CD4-positive, alpha-beta T cell treated with Interferon alpha-2 for 1 hour (primary cell): ENCODE measurements around the gene ELOVL2.
"Not testable (repeated sequence)": the region's sequence is repeated elsewhere in the genome, so short reads cannot be mapped to it uniquely, and the experiment has no call there.

ENCODE experiments used
- DNase-seq, 2 donors: peaks; one replicate each; pipeline ENCODE4 v3.0.0-alpha.2; 2020 to 2022

Gene ELOVL2

DNA sequence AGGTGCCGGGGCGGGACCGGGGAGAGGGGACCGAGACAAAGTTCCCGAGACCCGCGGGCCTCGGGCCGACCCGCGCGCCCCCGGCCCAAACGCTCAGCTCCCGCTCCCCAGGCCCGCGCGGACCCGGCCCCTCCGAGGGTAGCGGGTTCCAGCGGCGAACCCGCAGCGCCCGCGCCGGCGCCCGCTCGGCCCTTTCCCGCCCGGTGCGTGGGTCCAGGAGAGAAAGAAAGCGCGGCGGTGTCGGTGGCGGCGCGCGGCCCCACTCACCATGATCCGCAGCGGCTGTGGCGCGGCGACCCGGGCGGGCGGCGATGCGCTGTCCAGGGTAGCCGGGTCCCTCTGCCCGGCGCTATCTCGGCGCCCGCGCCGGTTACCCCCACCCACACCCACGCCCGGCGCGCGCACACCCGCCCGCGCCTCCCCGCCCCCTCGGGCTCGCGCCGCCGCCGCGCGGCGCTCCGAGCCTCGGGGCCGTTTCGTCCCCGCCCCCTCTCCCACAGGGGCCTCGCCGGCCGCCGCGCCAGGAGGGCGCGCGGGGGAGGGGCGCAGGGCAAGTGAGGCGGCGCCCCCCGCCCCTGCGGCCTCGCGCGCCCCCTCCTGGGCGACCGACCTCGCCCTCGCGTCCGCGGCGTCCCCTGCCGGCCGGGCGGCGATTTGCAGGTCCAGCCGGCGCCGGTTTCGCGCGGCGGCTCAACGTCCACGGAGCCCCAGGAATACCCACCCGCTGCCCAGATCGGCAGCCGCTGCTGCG lies at the start of gene ELOVL2:
Gene ELOVL2 (minus strand): TSS at position 345 of the 751 bp plus-strand sequence. CDS start 75 bp downstream, at position 270.
- peak in 1 of 2 donors; percentile 3 for DNase-seq

GRCh38 chr6:11093376-11093625 lies 49.2 kb upstream of the ELOVL2 start:
- no peak for DNase-seq

GRCh38 chr6:11092668-11093375 lies 48.7 kb upstream of the ELOVL2 start:
- peak; percentile 26 to 56 for DNase-seq

GRCh38 chr6:11091141-11091540 lies 47.0 kb upstream of the ELOVL2 start:
- DNase-seq, result not testable (repeated sequence)

DNA sequence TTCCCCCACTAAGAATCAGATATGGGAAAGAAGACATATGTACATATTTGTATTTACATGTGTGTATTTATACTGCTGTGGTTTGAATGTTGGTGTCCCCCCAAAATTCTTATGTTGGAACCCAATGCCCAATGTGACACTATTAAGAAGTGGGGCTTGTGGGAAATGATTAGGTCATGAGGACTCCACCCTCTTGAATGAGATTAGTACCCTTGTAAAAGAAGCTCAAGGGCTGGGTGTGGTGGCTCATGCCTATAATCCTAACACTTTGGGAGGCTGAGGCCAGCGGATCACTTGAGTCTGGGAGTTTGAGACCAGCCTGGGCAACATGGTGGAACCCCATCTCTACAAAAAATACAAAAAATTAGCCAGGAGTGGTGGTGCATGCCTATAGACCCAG lies 45.6 kb upstream of the ELOVL2 start:
- no peak for DNase-seq

DNA sequence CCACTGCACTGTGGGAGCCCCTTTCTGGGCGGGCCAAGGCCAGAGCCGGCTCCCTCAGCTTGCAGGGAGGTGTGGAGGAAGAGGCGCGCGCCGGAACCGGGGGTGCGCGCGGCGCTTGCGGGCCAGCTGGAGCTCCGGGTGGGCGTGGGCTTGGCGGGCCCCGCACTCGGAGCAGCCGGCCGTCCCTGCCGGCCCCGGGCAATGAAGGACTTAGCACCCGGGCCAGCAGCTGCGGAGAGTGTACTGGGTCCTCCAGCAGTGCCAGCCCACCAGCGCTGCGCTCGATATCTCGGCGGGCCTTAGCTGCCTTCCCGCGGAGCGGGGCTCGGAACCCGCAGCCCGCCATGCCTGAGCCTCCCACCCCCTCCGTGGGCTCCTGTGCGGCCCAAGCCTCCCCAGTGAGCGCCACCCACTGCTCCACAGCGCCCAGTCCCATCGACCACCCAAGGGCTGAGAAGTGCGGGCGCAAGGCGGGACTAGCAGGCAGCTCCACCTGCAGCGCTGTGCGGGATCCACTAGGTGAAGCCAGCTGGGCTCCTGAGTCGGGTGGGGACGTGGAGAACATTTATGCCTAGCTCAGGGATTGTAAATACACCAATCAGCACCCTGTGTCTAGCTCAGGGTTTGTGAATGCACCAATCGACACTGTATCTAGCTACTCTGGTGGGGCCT lies 43.2 kb upstream of the ELOVL2 start:
- not testable (repeated sequence) for DNase-seq

- no peak for DNase-seq
These were observed 41.8 kb upstream of the ELOVL2 start for GRCh38 chr6:11085758-11086435.

DNA sequence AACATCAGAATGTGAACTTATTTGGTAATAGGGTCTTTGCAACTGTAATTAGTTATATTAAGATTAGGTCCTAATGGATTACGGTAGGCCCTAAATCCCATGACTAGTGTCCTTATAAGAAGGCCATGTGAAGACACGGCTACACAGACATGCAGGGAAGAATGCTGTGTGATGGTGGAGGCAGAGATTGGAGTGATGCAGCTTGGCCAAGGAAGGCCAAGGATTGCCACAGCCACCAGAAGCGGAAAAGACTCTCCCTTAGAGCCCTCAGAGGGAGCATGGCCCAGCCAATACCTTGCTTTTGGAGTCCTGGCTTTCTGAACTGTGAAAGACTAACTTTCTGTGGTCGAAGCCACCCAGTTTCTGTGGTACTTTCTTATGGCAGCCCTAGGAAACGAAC lies 39.9 kb upstream of the ELOVL2 start:
- no peak for DNase-seq

DNA sequence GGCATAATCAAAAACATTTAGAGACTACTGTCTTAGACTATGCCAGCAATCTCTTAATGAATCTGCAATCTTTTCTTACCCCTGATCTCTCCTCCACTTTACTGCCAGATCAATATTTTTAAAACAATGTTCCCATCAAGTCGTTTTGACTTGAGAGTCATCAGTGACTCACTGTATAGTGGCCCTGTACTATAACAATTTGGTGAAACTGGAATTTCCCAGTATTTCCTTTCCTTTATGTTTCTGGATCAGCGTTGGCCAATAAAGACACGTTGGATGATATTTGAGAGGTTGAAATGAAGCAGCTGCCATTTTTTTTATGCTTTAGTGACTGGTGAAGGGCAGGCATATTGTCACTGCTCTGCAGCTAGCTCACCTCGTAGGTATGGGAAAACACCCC lies 39.4 kb upstream of the ELOVL2 start:
- no peak for DNase-seq

DNA sequence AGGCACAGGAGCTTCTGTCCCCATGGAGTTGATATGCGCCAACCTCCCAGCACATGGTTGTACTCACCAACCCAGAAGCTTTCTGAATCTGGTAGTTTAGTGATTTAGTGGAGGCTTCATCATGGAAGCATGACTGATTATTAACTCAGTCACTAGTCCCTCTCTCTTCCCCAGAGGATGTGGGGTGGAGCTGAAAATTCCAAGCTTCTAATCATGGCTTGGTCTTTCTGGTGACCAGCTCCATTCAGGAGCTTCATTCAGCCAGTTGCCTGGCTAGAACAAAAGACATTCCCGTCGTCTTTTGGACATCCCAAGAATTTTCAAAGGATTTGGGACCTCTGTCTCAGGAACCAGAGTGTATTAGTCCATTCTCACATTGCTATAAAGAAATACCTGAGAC lies 36.2 kb upstream of the ELOVL2 start:
- no peak for DNase-seq

DNA sequence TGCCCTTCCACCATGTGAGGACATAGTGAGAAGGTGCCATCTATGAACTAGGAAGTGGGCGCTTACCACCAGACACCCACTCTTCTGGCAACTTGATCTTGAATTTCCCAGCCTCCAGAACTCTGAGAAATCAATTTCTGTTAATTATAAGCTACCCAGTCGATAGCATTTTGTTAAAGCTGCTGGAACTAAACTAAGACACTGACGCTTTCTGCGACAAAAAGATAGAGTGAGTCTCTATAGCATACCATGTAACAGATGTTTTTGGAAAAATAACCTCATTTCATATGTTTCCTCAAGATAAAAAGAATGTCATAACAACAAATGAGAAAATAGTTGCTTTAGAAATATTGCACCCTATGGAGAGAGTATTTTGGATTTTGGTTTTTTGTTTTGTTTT lies 34.2 kb upstream of the ELOVL2 start:
- no peak for DNase-seq

GRCh38 chr6:11076540-11076939 lies 32.4 kb upstream of the ELOVL2 start:
- no peak for DNase-seq

- DNase-seq, result no peak
These were observed 28.0 kb upstream of the ELOVL2 start for GRCh38 chr6:11072101-11072500.

DNA sequence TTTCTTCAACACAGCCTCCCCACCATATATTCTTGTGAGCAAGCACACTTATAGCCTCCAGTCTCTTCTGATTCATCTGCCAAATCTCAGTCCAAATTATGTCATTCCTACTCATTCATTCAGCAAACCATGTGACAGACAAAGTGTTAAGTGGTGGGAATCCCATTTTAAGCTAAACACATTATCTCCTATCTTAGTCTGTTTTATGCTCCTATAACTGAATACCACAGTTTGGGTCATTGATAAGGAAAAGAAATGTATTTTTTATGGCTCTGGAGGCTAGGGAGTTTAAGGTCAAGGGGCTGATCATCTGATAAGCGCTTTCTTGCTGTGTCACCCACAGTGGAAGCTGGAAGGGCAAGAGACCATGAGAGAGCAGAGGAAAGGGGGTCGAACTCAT lies 25.7 kb upstream of the ELOVL2 start:
- DNase-seq, result no peak

GRCh38 chr6:11067348-11067747 lies 23.2 kb upstream of the ELOVL2 start:
- DNase-seq, result no peak

DNA sequence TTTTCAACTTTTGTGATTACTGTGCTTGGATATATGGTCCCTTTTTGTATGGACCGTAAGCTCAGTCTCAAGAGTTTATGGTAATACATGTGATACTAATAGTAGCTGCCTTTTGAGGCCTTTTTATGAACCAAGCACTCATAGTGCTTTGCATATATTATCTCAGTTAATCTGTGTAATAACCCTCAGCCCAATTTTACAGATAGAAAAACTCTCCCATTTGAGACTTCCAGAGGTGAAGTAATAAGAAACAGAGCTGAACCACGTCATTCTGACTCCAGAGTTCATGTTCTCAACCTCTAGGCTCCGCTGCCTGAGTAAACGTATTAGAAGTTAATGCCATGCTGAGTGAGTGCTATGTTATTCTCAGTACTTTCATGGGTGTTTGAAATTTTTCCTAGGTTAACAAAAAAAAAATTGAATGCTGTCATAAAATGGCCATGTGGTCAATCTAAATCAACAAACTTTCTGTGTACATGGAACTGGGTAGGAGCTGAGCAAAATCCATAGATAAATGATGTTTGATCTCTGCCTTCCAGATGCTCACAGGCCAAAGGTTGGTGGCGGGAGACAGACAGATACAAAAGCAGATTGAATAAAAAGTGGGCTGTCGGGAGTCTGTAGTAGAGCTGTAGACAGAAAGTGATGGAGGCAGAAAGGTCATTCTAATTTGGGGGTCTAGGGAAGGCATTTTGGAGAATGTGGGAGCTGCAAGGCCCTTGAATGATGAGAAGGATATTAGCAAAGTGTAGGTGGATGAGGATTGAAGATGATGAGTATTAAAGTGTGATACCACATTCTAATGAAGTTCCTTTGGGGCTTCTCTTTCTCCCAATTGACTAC lies 22.6 kb upstream of the ELOVL2 start:
- DNase-seq, result no peak

DNA sequence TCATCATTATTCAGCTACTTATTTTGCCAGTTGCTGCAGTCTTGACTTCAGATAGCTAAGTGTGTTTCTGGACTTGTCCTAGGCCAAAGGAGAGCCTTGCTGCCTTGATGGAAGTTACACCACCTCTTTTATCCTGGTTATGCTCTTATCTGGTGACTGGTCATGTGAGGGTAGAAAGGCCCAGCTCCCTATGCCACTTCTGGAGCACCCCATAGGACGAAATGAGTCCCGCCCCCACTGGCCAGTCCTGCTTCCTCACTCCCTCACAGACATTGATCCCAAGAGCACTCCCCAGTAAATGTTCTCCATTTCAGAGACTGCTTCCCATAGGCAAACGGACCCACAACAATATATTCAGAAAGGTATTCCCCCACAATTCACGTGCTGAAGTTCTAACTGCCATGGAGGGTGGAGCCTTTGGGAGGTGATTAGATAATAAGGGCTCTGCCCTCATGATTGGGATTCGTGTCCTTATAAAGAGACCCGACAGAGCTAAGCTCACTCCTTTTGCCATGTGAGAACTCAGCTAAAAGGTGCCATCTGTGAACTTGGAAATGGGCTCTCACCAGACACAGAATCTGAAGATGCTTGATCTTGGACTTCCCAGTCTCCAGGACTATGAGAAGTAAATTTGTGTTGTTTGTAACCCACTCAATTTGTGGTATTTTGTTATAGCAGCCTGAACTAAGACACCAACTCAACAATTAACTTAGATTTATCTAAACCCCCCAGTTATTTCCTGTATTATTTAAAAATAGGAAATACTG lies 21.5 kb upstream of the ELOVL2 start:
- DNase-seq, result no peak

DNA sequence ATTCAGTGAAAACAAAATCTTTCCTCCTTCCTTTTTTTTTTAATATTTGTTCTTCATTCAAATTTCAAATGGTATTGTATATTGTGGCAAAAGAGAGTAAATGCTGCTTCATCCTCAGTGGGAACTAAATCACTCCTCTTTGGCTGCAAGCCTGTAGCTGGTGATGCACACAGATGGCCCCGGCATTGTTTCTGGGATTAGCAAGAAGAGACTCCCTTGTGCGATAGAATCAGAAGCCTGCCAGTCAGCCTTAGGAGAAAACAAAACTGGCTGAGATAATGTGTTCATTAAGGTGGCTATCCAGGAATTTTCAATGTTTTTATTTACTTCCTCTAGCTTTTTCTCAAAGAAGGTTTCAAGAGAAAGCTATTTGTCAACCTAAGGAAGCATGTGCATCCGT lies 20.7 kb upstream of the ELOVL2 start:
- DNase-seq, result no peak

- no peak for DNase-seq
These were observed 18.6 kb upstream of the ELOVL2 start for GRCh38 chr6:11062715-11063114.

GRCh38 chr6:11062083-11062482 lies 18.0 kb upstream of the ELOVL2 start:
- DNase-seq, result no peak

- no peak for DNase-seq
These were observed 14.3 kb upstream of the ELOVL2 start for GRCh38 chr6:11058406-11058805.

DNA sequence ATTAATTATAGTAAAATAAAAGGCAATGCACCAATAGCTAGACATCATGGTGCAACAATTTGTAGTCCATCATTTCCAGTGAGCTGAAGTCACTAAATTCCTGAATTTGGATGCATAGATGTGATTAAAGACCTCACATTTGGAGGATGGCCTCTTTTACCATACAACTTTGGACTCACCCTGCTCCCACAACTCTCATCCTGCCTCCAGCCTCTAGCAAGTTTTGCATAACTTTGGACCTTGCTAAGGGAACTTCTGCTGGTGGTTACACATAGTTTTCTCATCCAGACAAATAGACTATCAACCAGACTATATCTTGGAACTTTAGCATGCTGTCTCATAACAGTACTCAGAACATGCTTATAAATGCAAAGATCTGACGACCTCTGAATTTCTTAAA lies 12.8 kb upstream of the ELOVL2 start:
- no peak for DNase-seq
